Stimulated activated effector memory CD8-positive, alpha-beta T cell treated with anti-CD3 and anti-CD28 coated beads, Interleukin-12 subunit alpha, Interleukin-12 subunit beta, amount 100 ng/mL, for 72 hours (primary cell): ENCODE measurements around the gene CHCHD6.

Experiments used
- ATAC-seq: fragments of 150-1000 bp; cut with Tn5 transposase; 2 replicates; pipeline ENCODE4 v1.10.0; 2021
- DNase-seq, 2 donors: peaks; one replicate each; pipeline ENCODE4 v3.0.0; 2021 to 2022; ENCODE audit warnings: low spot score in 2 of 2
- H3K27ac Mint-ChIP-seq: one replicate; pipeline ENCODE4 v1.8.0; 2022; ENCODE audit warnings: mild to moderate bottlenecking, mixed read lengths
- H3K36me3 Mint-ChIP-seq: one replicate; pipeline ENCODE4 v1.8.0; 2022; ENCODE audit warnings: mild to moderate bottlenecking, mixed read lengths
- H3K4me1 Mint-ChIP-seq: one replicate; pipeline ENCODE4 v1.8.0; 2022; ENCODE audit warnings: mixed read lengths
- H3K4me3 Mint-ChIP-seq: one replicate; pipeline ENCODE4 v1.8.0; 2022; ENCODE audit warnings: mild to moderate bottlenecking, mixed read lengths
- H3K9me3 Mint-ChIP-seq: one replicate; pipeline ENCODE4 v1.8.0; 2022; ENCODE audit warnings: mixed read lengths

Gene CHCHD6

GRCh38 chr3:126703512-126704493 is at the start of gene CHCHD6:
Gene CHCHD6 (plus strand): TSS chr3:126704240. CDS start chr3:126704313, 73 bp downstream.
- H3K27ac Mint-ChIP-seq: peak within 1 kb of the TSS; percentile 92
- no peaks in the 10 kb centered on the region for H3K9me3 Mint-ChIP-seq
- H3K36me3 Mint-ChIP-seq: peaks cover 7% of the 10 kb centered on the region
- ATAC-seq: peak; percentile 99
- peaks cover 32% of the 10 kb centered on the region for H3K4me1 Mint-ChIP-seq
- peak; percentile 86 to 95 for DNase-seq
- peak within 1 kb of the TSS; percentile 96 for H3K4me3 Mint-ChIP-seq

GRCh38 chr3:126654571-126655383 is 49.3 kb upstream of the CHCHD6 start, which contains the start of gene TXNRD3:
Gene TXNRD3 (minus strand): TSS chr3:126655124.
- Mint-ChIP-seq H3K4me1 (no peaks in the 10 kb centered on the region), H3K36me3 (no peaks in the 10 kb centered on the region), H3K27ac (no peak within 1 kb of the TSS), H3K9me3 (no peaks in the 10 kb centered on the region), H3K4me3 (peak within 1 kb of the TSS; percentile 70)
- peak; percentile 83 for ATAC-seq
- DNase-seq: peak; percentile 52 to 77

DNA sequence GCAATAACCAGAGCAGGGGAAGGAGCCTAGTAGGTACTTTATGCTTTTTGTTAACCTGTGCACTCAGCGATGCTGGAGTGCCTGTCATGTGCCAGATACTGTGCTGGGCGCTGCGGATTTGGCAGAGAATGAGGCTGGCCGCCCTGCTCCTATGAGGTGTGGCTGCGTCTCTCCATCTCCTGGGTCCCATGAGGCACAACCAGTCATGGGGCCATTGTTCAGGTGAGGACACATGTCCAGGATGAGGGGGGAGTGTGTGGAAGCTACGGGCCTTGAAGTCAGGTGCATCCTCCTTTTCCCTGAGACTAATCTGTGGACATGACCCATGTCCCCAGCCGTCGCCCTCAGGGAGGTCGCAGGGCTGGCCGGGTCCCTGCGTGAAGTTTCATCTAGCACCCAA is 48.2 kb upstream of the CHCHD6 start:
- H3K4me1 Mint-ChIP-seq: no peaks in the 10 kb centered on the region
- no peaks in the 10 kb centered on the region for H3K9me3 Mint-ChIP-seq
- ATAC-seq: no peak
- no peaks in the 10 kb centered on the region for H3K36me3 Mint-ChIP-seq
- no peak overlapping the region for H3K4me3 Mint-ChIP-seq
- H3K27ac Mint-ChIP-seq: no peak overlapping the region
- no peak for DNase-seq

- Mint-ChIP-seq H3K4me3 (no peak overlapping the region), H3K9me3 (no peaks in the 10 kb centered on the region), H3K4me1 (no peaks in the 10 kb centered on the region), H3K27ac (no peak overlapping the region), H3K36me3 (no peaks in the 10 kb centered on the region)
- no peak for DNase-seq
- no peak for ATAC-seq
These were observed 47.5 kb upstream of the CHCHD6 start for GRCh38 chr3:126656371-126657134.

- DNase-seq (no peak), ATAC-seq (no peak)
- no peaks in the 10 kb centered on the region for H3K36me3 Mint-ChIP-seq
- no peaks in the 10 kb centered on the region for H3K4me1 Mint-ChIP-seq
- no peak overlapping the region for H3K27ac Mint-ChIP-seq
- no peaks in the 10 kb centered on the region for H3K9me3 Mint-ChIP-seq
- H3K4me3 Mint-ChIP-seq: no peak overlapping the region
These were observed 46.1 kb upstream of the CHCHD6 start for GRCh38 chr3:126657901-126658300.

DNA sequence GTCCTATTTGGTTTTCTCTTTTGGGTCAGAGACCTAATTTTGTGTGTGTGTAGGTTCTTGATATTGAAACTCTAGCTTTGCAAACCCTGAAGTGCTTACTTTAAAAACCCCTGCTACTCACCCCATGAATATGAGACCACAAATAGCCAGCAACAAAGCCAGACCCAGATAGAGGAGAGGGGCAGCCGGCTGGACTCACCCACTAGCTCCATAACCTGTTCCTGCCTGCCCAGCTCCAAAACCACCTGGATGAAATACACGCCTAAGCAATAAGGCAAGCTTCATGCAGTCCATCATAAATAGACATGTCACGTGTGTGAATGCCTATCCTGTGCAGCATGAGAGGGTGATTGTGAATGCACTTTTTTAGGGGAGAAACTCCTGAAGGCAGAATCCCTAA is 45.5 kb upstream of the CHCHD6 start:
- H3K9me3 Mint-ChIP-seq: no peaks in the 10 kb centered on the region
- ATAC-seq: no peak
- no peaks in the 10 kb centered on the region for H3K36me3 Mint-ChIP-seq
- H3K4me3 Mint-ChIP-seq: no peak overlapping the region
- H3K4me1 Mint-ChIP-seq: no peaks in the 10 kb centered on the region
- no peak for DNase-seq
- H3K27ac Mint-ChIP-seq: no peak overlapping the region

GRCh38 chr3:126659915-126660886 is 43.8 kb upstream of the CHCHD6 start:
- no peak for ATAC-seq
- Mint-ChIP-seq H3K36me3 (no peaks in the 10 kb centered on the region), H3K4me1 (peaks cover 2% of the 10 kb centered on the region), H3K4me3 (no peak overlapping the region), H3K9me3 (no peaks in the 10 kb centered on the region), H3K27ac (no peak overlapping the region)
- DNase-seq: no peak

- Mint-ChIP-seq H3K9me3 (no peaks in the 10 kb centered on the region), H3K36me3 (no peaks in the 10 kb centered on the region), H3K27ac (no peak overlapping the region), H3K4me3 (no peak overlapping the region), H3K4me1 (peaks cover 15% of the 10 kb centered on the region)
- DNase-seq (peak in 1 of 2 donors; percentile 25), ATAC-seq (no peak)
These were observed 42.3 kb upstream of the CHCHD6 start for GRCh38 chr3:126661532-126662364.

DNA sequence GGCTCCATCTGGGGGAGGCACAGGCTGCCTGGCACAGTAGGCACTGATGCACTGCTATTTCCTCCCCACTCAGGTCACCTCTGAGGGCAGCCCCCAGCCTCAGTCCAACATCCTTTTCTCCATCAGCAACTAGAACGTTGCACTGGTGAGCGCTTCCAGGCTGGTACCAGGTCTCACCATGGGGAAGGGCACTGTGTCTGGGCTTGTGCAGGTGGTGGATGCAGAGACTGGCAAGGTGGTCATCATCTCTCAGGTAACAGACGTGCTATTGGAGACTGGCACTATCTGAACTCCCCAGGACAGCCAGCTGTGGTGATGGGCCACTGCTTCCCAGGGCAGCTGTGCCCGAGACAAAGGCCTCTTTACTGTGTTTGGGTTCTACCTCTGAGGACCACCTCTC is 40.8 kb upstream of the CHCHD6 start:
- no peaks in the 10 kb centered on the region for H3K9me3 Mint-ChIP-seq
- H3K27ac Mint-ChIP-seq: no peak overlapping the region
- H3K4me1 Mint-ChIP-seq: peaks cover 15% of the 10 kb centered on the region
- H3K36me3 Mint-ChIP-seq: no peaks in the 10 kb centered on the region
- no peak for ATAC-seq
- H3K4me3 Mint-ChIP-seq: no peak overlapping the region
- no peak for DNase-seq

DNA sequence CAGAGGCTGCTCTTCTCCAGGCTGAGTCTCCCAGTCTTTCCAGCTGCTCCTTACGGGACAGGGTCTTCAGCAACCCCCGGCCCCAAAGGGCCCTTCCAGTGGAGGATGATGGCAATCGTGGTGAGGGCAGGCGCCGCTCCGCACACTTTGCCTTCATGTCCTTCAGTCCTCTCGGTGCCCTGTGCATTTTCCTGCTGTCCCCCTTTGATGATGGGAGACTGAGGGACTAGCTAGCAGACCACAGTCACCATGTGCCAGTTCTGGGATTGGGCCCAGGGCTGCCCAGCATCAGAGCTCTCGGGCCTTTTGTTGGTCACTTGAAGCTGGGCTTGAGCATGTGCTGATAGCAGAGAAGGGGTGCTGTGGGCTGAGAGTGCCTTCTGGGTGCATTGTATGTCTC is 40.3 kb upstream of the CHCHD6 start:
- no peak for DNase-seq
- H3K4me3 Mint-ChIP-seq: no peak overlapping the region
- no peaks in the 10 kb centered on the region for H3K36me3 Mint-ChIP-seq
- no peak overlapping the region for H3K27ac Mint-ChIP-seq
- H3K4me1 Mint-ChIP-seq: peaks cover 15% of the 10 kb centered on the region
- ATAC-seq: no peak
- H3K9me3 Mint-ChIP-seq: no peaks in the 10 kb centered on the region

DNA sequence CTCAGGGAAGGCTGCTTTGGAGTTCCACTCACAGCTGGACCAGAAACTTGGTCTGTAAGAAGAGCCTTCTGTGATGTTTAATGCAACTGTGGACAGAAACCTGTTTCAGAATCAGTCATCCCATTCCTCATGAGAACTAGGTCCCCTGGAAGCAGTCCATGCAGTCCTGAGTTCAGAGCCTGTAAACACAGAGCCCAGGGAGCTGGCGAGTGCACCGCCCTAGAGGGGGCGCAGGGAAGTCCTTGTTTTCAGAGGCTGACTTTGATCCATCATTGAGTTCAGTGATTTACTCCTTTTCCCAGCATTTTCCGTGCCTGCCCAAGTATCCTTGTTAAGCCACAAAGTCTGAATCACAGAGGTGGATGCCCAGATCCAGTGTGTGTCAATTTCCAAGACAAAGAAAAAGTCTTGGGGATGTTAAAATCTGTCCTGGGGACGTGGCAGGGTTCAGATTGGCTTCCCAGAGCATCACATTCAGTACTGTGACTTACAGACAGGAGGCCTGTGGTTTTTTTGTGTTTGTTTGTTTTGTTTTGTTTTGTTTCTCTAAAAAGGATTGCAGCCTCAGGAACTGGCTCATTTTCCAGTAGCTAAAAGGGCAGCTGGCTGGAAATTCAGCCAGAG is 39.3 kb upstream of the CHCHD6 start:
- Mint-ChIP-seq H3K36me3 (no peaks in the 10 kb centered on the region), H3K27ac (no peak overlapping the region), H3K4me1 (peaks cover 15% of the 10 kb centered on the region), H3K4me3 (no peak overlapping the region), H3K9me3 (no peaks in the 10 kb centered on the region)
- no peak for ATAC-seq
- no peak for DNase-seq

DNA sequence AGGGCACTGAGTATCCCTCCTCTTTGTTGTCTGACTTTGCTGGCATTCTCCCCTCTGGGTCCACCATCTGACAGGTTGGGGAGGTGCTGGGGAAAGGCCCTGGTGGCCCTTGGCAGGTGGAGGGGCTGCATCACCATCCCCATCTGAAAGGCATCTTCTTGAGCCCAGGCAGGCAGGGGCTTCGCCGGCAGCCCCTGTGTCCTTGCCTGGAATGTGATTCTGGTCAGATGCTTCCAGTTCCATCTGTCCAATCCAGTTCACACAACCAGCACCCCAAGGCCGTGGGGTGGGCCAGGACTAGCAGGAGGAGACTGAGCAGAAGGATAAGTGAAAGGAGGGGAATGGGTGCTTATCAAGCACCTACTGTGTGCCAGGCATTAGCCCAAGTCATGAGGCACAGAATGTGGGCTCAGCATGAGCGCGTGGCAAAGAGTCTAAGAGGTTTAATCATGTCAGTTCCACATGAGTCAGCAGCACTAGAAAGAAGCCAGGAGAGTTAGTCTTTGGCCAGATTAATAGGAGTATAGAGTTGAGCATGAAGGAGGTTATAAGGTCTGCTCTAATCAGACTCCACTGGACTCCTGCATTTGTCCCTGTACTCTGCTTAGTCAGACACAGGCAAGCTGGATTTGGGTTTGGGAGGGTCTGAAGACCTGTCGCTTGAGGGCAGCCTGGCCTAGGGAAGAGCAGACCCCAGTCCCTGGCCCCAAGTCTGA is 38.7 kb upstream of the CHCHD6 start:
- no peak overlapping the region for H3K4me3 Mint-ChIP-seq
- H3K27ac Mint-ChIP-seq: no peak overlapping the region
- no peaks in the 10 kb centered on the region for H3K36me3 Mint-ChIP-seq
- no peak for DNase-seq
- H3K4me1 Mint-ChIP-seq: peaks cover 15% of the 10 kb centered on the region
- H3K9me3 Mint-ChIP-seq: no peaks in the 10 kb centered on the region
- no peak for ATAC-seq
